H1 (cell line): ENCODE results near the gene ITGA5.

Experiments
- BACH1 ChIP-seq: IDR thresholded peaks from 2 replicates; pipeline ENCODE4 v1.6.1; 2012; ENCODE audit warnings: low read length, improper control_type of control experiment
- BCL11A ChIP-seq, 2 experiments: IDR thresholded peaks; one replicate each; pipeline ENCODE4 v1.6.1; 2011; ENCODE audit warnings: low read depth in 2 of 2, low read length in 2 of 2, mild to moderate bottlenecking in 2 of 2
- CHD7 ChIP-seq: fragments of 300-600 bp; sonication (generic); IDR thresholded peaks from 2 replicates; pipeline ENCODE4 v1.7.1; 2012; ENCODE audit warnings: low read length, moderate library complexity, mild to moderate bottlenecking, inconsistent platforms; ENCODE audit not compliant: insufficient replicate concordance
- EZH2 ChIP-seq: fragments of 200-600 bp; sonication (generic); IDR thresholded peaks from 2 replicates; pipeline ENCODE4 v1.7.1; 2012; ENCODE audit warnings: low read depth, mild to moderate bottlenecking, moderate library complexity, low read length, inconsistent platforms; ENCODE audit not compliant: severe bottlenecking
- RAD21 ChIP-seq, 2 experiments: IDR thresholded peaks in 1 of 2; conservative IDR thresholded peaks in 1 of 2; 2 replicates each; pipeline ENCODE4 v1.6.1; 2011; ENCODE audit warnings: low read depth in 2 of 2, low read length in 2 of 2, improper control_type of control experiment in 1 of 2, inconsistent platforms in 1 of 2, mild to moderate bottlenecking in 1 of 2, moderate library complexity in 1 of 2
- RFX5 ChIP-seq: IDR thresholded peaks from 2 replicates; pipeline ENCODE4 v1.6.1; 2011; ENCODE audit warnings: low read depth, low read length, improper control_type of control experiment, borderline replicate concordance
- SIN3A ChIP-seq, 2 experiments: IDR thresholded peaks in 1 of 2; conservative IDR thresholded peaks in 1 of 2; 2 replicates each; pipeline ENCODE4 v1.6.1; 2011 to 2012; ENCODE audit warnings: low read length in 2 of 2, improper control_type of control experiment in 1 of 2, low read depth in 1 of 2, mild to moderate bottlenecking in 1 of 2
- SP1 ChIP-seq: IDR thresholded peaks from 2 replicates; pipeline ENCODE4 v1.6.1; 2011; ENCODE audit warnings: low read depth, low read length
- TF ChIP-seq, protein P1 (sequence below), 3 experiments: IDR thresholded peaks; 1 replicate in 2 of 3; 2 replicates in 1 of 3; pipeline versions ENCODE4 v1.5.1 to v1.6.1; 2011; ENCODE audit warnings: low read length in 3 of 3, mild to moderate bottlenecking in 3 of 3, inconsistent platforms in 2 of 3, low read depth in 1 of 3, moderate library complexity in 1 of 3; ENCODE audit not compliant: insufficient read depth in 1 of 3; ENCODE audit errors: control extremely low read depth in 1 of 3

DNA sequence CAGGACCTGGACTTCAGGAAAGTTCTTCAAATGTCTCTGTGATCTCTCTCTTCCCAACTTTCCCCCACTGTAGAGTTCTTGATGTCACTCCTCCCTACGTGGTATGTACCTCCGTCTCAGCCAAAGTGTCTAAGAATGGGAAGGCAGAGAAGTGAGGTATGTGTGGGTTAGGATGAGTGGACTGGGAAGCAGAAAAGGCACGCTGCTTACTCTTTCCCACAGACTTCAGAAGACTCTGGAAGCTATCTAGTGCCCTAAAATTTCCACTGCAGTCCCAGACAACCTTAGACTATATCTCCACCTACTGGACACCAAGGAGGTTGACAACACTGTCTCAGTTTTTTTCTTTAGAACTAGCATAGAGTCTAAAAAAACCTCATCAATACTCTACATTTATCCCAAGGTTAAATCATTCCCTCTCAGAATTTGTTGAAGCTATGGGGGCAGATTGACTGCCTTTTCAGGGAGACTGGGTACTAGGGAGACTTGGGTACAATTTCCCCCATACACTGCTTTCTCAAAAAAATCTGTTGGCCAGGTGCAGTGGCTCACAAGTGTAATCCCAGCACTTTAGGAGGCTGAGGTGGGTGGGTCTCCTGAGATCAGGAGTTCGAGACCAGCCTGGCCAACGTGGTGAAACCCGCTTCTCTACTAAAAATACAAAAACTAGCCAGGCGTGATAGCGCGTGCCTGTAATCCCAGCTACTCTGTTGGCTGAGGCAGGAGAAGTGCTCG is 20.6 kb upstream of the ITGA5 start:
- TF ChIP-seq, protein P1, sequence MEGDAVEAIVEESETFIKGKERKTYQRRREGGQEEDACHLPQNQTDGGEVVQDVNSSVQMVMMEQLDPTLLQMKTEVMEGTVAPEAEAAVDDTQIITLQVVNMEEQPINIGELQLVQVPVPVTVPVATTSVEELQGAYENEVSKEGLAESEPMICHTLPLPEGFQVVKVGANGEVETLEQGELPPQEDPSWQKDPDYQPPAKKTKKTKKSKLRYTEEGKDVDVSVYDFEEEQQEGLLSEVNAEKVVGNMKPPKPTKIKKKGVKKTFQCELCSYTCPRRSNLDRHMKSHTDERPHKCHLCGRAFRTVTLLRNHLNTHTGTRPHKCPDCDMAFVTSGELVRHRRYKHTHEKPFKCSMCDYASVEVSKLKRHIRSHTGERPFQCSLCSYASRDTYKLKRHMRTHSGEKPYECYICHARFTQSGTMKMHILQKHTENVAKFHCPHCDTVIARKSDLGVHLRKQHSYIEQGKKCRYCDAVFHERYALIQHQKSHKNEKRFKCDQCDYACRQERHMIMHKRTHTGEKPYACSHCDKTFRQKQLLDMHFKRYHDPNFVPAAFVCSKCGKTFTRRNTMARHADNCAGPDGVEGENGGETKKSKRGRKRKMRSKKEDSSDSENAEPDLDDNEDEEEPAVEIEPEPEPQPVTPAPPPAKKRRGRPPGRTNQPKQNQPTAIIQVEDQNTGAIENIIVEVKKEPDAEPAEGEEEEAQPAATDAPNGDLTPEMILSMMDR (IDR thresholded peaks at IDR 0.05; ENCODE audit: control extremely low read depth in 1 of 3, insufficient read depth in 1 of 3, low read depth in 1 of 3, low read length in 3 of 3): peak in 2 of 3 experiments; percentile 76 to 89; a peak in 3 of 4 replicates
- no peak for TF ChIP-seq BACH1
- TF ChIP-seq EZH2: no peak
- TF ChIP-seq SIN3A (conservative IDR thresholded peaks at IDR 0.05 in 1 of 2, IDR thresholded peaks at IDR 0.05 in 1 of 2; ENCODE audit: low read depth in 1 of 2, low read length in 2 of 2): no peak
- TF ChIP-seq BCL11A (IDR thresholded peaks at IDR 0.05; ENCODE audit: low read depth in 2 of 2, low read length in 2 of 2): no peak
- TF ChIP-seq CHD7: no peak
- TF ChIP-seq RFX5: no peak
- TF ChIP-seq SP1: no peak
- TF ChIP-seq RAD21 (IDR thresholded peaks at IDR 0.05 in 1 of 2, conservative IDR thresholded peaks at IDR 0.05 in 1 of 2; ENCODE audit: low read depth in 2 of 2, low read length in 2 of 2): peak; percentile 94 to 95
